ENCODE measurements around the gene HIPK3.

DNA sequence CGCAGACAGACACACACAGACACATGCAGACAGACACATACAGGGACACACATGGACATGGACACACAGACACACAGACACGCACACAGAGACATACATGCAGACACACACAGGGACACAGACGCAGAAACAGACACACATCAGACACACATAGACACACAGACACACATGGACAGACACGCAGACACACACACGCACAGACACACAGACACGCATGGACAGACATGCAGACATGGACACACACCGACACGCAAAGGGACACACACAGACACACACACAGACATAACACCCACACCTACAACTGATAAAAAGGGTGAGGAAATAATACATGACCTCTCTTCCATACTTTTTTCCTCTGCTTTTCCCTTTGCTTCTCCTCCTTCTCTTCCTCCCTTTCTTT, 146.2 kb downstream of the HIPK3 start:
- no peak for TF ChIP-seq EZH2 (IDR thresholded peaks at IDR 0.05; ENCODE audit: low read length)
- TF ChIP-seq, protein P1, sequence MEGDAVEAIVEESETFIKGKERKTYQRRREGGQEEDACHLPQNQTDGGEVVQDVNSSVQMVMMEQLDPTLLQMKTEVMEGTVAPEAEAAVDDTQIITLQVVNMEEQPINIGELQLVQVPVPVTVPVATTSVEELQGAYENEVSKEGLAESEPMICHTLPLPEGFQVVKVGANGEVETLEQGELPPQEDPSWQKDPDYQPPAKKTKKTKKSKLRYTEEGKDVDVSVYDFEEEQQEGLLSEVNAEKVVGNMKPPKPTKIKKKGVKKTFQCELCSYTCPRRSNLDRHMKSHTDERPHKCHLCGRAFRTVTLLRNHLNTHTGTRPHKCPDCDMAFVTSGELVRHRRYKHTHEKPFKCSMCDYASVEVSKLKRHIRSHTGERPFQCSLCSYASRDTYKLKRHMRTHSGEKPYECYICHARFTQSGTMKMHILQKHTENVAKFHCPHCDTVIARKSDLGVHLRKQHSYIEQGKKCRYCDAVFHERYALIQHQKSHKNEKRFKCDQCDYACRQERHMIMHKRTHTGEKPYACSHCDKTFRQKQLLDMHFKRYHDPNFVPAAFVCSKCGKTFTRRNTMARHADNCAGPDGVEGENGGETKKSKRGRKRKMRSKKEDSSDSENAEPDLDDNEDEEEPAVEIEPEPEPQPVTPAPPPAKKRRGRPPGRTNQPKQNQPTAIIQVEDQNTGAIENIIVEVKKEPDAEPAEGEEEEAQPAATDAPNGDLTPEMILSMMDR (optimal IDR thresholded peaks at IDR 0.05 in 1 of 3, IDR thresholded peaks at IDR 0.05 in 1 of 3, conservative IDR thresholded peaks at IDR 0.05 in 1 of 3; ENCODE audit: extremely low read depth in 1 of 3, insufficient read depth in 2 of 3, low read length in 3 of 3): no peak

Measured in keratinocyte (primary cell).